ENCODE measurements around the gene THOP1.

GRCh38 chr19:2824129-2824528, 38.8 kb downstream of the THOP1 start:
- no peak for TF ChIP-seq CTCF (IDR thresholded peaks at IDR 0.05)
- no peak for TF ChIP-seq POLR2A (IDR thresholded peaks at IDR 0.05)

Data from adrenal gland (tissue), 5 donors.